ENCODE data around the gene LDLRAD2.

LDLRAD2 gene

DNA sequence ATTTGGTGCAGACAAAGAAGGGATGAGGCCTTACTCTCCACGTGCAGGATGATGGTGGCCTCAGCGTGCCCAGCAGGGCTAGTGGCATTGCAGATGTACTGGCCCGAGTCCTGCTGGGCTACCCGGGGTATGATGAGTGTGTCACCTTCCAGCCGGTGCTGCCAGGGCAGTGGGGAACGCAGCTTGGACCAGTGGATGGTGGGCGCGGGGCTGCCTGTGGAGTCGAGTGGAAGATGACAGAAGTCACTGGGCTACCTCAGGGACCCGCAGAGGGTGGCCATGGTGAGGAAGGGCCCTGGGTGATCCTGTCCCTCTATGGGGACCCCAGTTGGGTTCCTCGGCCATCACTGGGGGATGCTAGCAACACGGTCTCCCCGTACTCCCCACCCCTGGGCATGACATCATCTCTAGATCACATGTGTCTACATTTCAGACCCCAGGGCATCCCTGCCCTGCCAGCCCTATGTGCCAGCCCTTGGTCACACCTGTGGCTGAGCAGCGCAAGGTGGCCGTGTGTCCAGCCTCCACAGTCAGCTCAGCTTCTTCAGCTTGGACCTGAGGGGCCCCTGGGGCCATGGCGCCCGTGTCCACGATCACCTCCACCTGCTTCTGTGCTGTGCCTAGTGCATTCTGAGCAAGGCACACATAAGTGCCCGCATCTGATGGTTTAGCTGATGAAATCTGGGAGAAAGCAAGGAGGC lies 27.4 kb downstream of the LDLRAD2 start:
- DNase-seq (ENCODE audit: extremely low spot score, insufficient read length, low read depth) (no peak), FAIRE-seq (no peak)

DNA sequence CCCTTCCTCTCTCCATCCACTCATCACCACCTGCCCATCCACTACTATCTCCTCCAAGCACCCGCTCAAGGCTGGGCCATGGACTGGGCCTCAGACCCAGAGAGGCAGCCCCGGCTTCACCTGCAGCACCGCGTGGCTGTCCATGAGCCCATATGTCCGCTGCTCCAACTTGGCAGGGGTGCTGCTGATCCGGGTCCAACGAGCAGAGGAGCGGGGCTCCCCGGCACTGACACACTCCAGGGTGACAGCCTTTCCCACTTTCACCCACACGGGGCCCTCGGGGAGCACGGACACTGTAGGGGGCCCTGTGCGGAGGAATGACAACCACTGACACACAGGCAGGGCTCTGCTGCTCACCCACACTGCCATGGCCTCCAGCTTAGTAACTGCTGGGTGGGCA lies 28.9 kb downstream of the LDLRAD2 start:
- no peak for DNase-seq (ENCODE audit: extremely low spot score, insufficient read length, low read depth)
- no peak for FAIRE-seq

DNA sequence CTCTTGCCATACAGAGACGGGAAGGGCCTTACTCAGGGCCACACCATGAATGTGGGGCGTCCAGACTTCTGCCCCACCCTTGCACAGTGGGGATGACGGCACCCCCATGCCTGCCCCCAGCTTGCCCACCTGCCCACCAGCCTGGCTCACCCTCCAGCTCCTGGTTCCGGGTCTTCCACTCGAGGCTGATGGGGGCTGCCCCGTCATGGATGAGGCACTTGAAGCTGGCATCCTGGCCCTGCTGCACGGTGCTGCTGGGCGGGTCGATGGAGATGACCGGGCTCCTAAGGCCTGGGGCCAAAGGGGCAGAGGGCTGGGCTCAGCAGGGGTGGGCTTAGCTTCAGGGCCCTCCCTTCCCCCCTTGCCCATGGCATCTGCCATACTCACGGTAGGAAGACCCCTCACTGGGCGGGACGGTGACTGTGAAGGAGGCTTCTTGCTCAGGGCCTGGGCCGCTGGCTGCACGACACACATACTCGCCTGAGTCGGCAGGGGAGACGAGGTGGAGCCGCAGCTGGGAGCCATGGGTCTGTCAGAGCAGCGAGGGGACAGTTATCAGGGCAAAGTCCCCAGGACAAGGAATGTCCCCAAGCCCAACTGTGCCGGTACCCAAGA lies 29.9 kb downstream of the LDLRAD2 start:
- FAIRE-seq: no peak

GRCh38 chr1:21842606-21843162 lies 30.6 kb downstream of the LDLRAD2 start:
- DNase-seq (ENCODE audit: extremely low spot score, insufficient read length, low read depth) (no peak), FAIRE-seq (no peak)

More for the DNA sequence above, 29.9 kb downstream of the LDLRAD2 start:
- no peak for DNase-seq (ENCODE audit: extremely low spot score, insufficient read length, low read depth)

DNA sequence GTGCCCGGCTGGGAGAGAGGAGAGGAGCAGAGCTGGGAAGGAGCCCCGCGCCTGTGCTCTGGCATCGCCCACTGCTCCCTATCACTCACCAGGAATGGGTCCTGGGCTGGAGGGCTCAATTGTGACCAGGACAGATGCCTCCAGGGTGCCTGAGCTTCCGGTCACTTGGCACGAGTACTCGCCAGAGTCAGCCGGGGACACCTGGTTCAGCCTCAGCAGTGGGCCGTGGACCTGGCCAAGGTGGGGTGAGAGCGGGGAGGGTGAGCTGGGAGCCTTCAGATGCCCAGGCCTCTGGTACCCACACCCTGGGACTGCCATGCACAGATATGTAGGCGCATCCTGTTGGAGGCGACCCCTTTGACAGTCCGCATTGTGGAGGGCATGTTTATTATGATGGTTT lies 31.1 kb downstream of the LDLRAD2 start:
- DNase-seq (ENCODE audit: extremely low spot score, insufficient read length, low read depth) (no peak), FAIRE-seq (no peak)

DNA sequence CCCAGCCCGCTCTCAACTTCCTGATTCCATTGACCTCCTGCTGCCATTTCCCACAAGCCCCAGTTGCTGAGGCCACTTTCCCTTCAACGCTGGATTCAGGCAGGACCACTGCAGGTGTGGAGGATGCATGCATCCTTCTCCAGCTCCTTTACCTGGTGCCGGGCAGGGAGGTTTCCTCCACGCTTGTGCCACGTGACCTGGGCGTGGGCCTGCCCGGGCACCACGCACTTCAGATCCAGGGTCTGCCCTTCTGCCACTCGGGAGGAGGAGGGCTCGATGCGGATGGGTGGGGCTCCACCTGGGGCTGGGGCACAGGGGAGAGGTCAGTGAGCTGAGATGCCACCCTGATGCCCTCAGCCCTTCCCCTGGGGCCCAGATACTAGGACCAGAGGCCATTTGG lies 31.9 kb downstream of the LDLRAD2 start:
- DNase-seq (ENCODE audit: extremely low spot score, insufficient read length, low read depth) (no peak), FAIRE-seq (no peak)

DNA sequence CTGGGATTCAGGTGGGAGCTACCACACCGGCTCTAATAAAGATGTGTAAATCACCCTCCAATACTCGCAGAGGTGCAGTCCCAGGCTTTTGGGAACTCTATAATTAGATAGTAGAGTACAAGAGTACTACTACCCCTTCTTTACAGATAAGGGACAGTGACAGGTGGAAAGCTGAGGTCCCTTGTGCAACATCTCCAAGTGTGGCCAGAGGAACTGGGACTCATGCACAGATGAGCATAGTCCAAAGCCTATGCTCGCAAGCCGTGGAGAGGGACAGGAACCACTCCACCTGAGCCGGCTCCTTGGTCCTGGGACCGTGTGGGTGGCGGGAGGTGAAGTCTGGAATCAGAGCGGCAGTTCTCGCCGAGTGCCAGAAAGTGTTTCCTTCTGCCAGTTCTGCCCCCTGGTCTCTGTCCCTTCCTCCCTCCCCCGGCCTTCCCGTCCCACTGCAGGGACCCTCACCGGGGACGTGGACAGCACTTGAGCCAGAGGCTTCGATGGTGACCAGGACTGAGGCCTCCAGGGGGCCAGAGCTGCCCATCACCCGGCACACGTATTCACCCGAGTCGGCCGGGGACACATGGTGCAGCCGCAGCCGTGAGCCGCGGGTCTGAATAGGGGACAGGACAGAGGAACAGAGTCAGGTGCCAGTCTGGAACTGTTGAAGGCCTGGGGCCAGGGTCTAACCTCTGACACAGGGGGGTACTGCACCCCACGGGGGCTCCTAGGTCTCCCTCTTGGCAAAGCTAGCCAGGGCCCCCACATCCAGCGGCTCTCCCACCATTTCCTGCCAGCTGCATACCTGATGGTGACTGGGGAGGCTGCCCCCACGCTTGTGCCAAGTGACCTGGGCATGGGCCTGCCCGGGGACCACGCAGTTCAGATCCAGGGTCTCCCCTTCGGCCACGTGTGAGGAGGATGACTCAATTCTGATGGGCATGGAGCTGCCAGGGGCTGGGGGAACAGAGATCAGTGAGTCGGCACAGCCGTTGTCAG lies 33.9 kb downstream of the LDLRAD2 start:
- no peak for DNase-seq (ENCODE audit: extremely low spot score, insufficient read length, low read depth)

DNA sequence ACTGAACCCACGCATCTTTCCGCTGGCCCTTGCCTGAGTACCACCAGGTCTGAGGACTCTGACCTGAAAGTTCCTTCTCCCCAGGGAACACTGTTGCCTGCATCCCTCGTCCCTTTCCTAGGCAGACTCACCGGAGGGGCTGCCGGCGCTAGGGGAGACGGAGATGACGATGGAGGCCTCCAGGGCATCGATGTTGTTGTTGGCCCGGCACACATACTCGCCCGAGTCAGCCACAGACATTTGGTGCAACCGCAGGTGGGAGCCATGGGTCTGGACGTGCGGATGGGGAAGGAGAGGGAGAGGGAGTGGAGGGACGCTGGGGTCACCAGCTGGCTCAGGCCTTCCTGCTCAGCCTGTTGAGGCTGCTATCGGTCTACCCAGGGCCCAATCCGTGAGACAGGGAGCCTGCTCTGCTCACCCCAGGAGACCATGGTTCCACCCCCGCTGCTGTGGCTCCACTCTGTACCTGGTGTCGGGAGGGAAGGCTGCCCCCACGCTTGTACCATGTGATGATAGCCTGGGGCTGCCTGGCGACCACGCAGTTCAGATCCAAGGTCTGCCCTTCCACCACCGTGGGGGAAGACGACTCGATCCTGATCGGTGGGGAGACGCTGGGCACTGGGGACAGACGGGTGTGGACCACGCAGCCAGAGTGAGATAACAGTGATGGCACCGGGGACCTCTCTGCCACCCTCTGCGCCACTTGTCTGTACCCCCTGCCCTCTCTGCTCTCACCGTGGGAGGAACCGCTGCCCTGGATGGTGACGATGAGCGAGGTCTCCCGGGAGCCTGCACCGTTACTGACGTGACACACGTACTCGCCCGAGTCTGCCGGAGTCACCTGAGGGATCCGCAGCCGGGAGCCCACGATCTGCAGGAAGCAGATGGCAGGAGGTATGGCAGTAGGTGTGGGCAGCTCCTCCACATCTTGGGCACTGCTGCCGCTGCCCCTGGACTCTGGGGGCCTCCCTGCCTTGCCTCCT lies 35.4 kb downstream of the LDLRAD2 start:
- FAIRE-seq (no peak), DNase-seq (ENCODE audit: extremely low spot score, insufficient read length, low read depth) (no peak)

More for the DNA sequence above, 33.9 kb downstream of the LDLRAD2 start:
- no peak for FAIRE-seq

- FAIRE-seq (no peak), DNase-seq (ENCODE audit: extremely low spot score, insufficient read length, low read depth) (no peak)
These were observed 36.6 kb downstream of the LDLRAD2 start for GRCh38 chr1:21848524-21849174.

DNA sequence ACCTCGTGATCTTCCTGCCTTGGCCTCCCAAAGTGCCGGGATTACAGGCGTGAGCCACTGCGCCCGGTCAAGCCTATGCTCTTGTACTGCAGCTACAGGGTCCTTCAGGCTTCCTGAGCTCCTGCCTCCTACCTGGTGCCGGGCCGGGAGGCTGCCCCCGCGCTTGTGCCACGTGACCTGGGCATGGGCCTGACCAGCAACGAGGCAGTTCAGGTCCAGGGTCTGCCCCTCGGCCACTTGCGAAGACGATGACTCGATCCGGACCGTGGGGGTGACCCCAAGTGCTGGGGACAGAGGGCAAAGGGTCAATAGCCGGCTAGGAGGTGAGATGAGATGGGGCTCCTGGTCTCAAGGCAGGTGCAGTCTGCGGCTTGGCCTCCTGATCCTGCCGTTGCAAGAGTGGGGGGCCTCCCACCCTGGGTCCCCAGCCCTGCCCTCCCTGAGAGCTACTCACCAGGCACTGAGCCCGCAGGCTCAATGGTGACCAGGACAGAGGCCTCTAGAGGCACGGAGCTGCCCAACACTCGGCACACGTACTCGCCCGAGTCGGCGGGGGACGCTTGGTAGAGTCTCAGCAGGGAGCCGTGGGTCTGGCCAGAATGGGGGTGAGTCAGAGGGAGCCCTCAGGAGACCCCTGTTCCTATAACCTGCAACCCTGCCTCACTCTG lies 38.0 kb downstream of the LDLRAD2 start:
- no peak for FAIRE-seq
- DNase-seq (ENCODE audit: extremely low spot score, insufficient read length, low read depth): no peak

- DNase-seq (ENCODE audit: extremely low spot score, insufficient read length, low read depth) (no peak), FAIRE-seq (no peak)
These were observed 39.6 kb downstream of the LDLRAD2 start for GRCh38 chr1:21851430-21852250.

GRCh38 chr1:21852282-21853130 lies 40.4 kb downstream of the LDLRAD2 start:
- FAIRE-seq (peak; percentile 93), DNase-seq (ENCODE audit: extremely low spot score, insufficient read length, low read depth) (peak; percentile 56)

- no peak for FAIRE-seq
- DNase-seq (ENCODE audit: extremely low spot score, insufficient read length, low read depth): no peak
These were observed 41.0 kb downstream of the LDLRAD2 start for GRCh38 chr1:21853131-21853427.

DNA sequence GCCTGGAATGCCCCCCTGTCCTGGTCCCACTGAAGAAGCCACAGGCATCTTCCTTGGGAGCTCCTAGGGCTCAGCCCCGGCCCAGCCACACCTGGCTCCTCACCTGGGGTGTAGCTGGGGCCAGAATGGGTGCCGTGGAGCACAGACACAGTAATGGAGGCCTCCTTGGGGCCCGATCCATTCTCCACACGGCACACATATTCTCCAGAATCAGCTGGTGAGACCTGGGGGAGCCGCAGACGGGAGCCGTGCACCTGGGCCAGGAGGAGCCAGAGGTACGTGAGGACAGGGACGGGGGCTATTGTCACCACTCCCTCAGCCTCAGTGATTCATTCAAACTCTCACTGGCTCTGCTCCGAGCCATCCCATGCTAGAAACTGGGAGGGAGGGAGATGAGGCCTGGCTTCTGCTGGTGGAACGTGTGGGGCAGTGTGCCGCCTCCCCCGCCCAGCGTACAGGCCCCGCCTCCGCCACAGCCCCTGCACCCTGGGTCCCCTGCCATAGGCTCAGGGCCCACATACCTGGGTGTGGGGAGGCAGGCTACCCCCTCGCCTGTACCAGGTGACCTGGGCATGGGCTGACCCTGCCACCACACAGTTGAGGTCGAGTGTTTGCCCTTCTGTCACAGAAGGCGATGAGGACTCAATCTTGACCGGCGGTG lies 42.2 kb downstream of the LDLRAD2 start:
- no peak for DNase-seq (ENCODE audit: extremely low spot score, insufficient read length, low read depth)
- FAIRE-seq: no peak

DNA sequence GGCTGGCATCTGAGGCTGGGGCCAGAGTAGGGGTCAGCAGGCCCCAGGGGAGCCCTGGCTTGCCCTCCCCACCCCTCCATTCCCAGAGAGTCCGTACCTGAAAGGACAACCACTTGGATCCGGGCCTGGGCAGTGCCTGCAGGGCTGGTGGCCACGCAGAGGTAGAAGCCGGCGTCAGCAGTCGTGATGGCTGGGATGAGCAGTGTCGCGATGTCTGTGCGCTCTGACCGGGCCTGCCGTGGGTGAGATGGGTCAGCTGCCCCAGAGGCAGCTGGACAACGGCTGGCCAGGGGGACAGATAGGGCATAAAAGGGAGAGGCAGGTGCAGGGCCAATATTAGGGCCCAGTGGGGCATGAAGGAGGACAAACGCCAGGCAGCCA lies 42.7 kb downstream of the LDLRAD2 start:
- DNase-seq (ENCODE audit: extremely low spot score, insufficient read length, low read depth) (no peak), FAIRE-seq (no peak)
